SHP77 (cell line): ENCODE results near the gene SPHK1.

Source experiments
- DNase-seq, 2 experiments: peaks; one replicate each; lab custom pipeline; 2025; lab: John Stamatoyannopoulos, UW

Gene SPHK1

GRCh38 chr17:76432712-76433336 lies 48.4 kb downstream of the SPHK1 start:
- peak in 1 of 2 experiments; percentile 34 for DNase-seq

- DNase-seq, result no peak
Measured at GRCh38 chr17:76433693-76434092, 49.3 kb downstream of the SPHK1 start.

DNA sequence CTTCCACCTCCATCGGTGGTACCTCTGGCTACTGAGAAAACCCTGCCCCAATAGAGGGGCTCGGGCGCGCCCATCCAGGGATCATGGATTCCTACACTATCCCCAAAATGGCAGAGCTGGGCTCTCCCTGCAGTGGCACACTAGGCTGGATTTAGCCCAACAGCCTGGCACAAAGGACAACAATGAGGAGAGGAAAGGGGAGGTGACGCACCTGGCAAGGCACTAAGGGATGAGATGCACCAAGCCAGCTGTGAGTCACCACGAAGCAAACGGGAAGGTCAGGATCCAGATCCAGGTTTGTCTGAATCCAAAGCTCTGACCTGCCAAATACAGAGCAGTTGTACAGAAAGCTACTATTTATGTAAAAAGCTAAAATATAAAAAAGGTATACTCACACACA lies 50.5 kb downstream of the SPHK1 start:
- DNase-seq, result no peak

DNA sequence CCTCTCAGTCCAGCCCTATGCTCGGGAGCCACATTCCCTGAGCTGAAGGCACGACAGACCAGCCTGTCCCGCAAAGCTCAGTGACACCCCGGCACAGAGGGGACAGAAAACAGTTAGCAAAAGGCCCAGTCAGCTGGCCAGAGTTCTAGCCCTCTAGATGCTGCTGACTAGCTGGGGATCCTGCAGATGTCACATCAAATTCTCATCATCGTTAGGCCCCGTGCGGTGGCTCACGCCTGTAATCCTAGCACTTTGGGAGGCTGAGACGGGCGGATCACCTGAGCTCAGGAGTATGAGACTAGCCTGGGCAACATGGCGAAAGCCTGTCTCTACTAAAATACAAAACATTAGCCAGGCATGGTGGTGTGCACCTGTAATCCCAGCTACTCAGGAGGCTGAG lies 51.3 kb downstream of the SPHK1 start:
- no peak for DNase-seq
